C1 segment of cervical spinal cord (tissue), 14 donors: ENCODE measurements around the gene XRN1.
A peak's percentile ranks its signal among the peaks of the same experiment; 100 is the strongest.
"Not testable (repeated sequence)": the region's sequence is repeated elsewhere in the genome, so short reads cannot be mapped to it uniquely, and the experiment has no call there.

Experiments
- DNase-seq, 14 donors: peaks; one replicate each; lab custom pipeline; 2025; lab: John Stamatoyannopoulos, UW

The XRN1 gene

GRCh38 chr3:142337994-142338393 is 109.8 kb downstream of the XRN1 start:
- DNase-seq, result peak in 1 of 14 donors; percentile 5

GRCh38 chr3:142332390-142332789 is 115.4 kb downstream of the XRN1 start:
- no peak for DNase-seq

- not testable (repeated sequence) for DNase-seq
Measured at GRCh38 chr3:142324275-142324953, 123.4 kb downstream of the XRN1 start.

- no peak for DNase-seq
Measured at GRCh38 chr3:142319912-142320311, 127.9 kb downstream of the XRN1 start.

- DNase-seq, result no peak
Measured at GRCh38 chr3:142319094-142319493, 128.7 kb downstream of the XRN1 start.

- no peak for DNase-seq
Measured at GRCh38 chr3:142318331-142318730, 129.5 kb downstream of the XRN1 start.

GRCh38 chr3:142315978-142316388 is 131.9 kb downstream of the XRN1 start:
- DNase-seq, result not testable (repeated sequence)

GRCh38 chr3:142315083-142315482 is 132.8 kb downstream of the XRN1 start:
- DNase-seq, result no peak

- DNase-seq, result no peak
Measured at GRCh38 chr3:142310439-142310838, 137.4 kb downstream of the XRN1 start.

- not testable (repeated sequence) for DNase-seq
Measured at GRCh38 chr3:142302847-142303246, 145.0 kb downstream of the XRN1 start.

GRCh38 chr3:142298626-142299025 is 149.2 kb downstream of the XRN1 start:
- no peak for DNase-seq

GRCh38 chr3:142296507-142296906 is 151.3 kb downstream of the XRN1 start:
- no peak for DNase-seq

- no peak for DNase-seq
Measured at GRCh38 chr3:142287866-142288638, 159.8 kb downstream of the XRN1 start.

GRCh38 chr3:142285083-142285517 is 162.7 kb downstream of the XRN1 start:
- no peak for DNase-seq

- no peak for DNase-seq
Measured at GRCh38 chr3:142282503-142282902, 165.3 kb downstream of the XRN1 start.

- no peak for DNase-seq
Measured at GRCh38 chr3:142281474-142281873, 166.4 kb downstream of the XRN1 start.

- peak in 7 of 14 donors; percentile 3 to 52 (median 14) for DNase-seq
Measured at GRCh38 chr3:142279965-142280590, 167.8 kb downstream of the XRN1 start.

GRCh38 chr3:142278451-142278850 is 169.4 kb downstream of the XRN1 start:
- DNase-seq, result no peak

GRCh38 chr3:142276781-142277180 is 171.1 kb downstream of the XRN1 start:
- no peak for DNase-seq

GRCh38 chr3:142275856-142276255 is 172.0 kb downstream of the XRN1 start:
- DNase-seq, result no peak

GRCh38 chr3:142274908-142275307 is 172.9 kb downstream of the XRN1 start:
- no peak for DNase-seq

- DNase-seq, result peak in 2 of 14 donors; percentile 9 to 12
Measured at GRCh38 chr3:142273501-142273900, 174.3 kb downstream of the XRN1 start.
